DMS114 treated with DMSO at 0.1 percent for 48 hours (cell line): Measurements from ENCODE around the gene LAMA1.

Experiments used
- DNase-seq: peaks from one replicate; lab custom pipeline; 2025; ENCODE audit not compliant: unreplicated experiment; lab: John Stamatoyannopoulos, UW

Gene LAMA1

DNA sequence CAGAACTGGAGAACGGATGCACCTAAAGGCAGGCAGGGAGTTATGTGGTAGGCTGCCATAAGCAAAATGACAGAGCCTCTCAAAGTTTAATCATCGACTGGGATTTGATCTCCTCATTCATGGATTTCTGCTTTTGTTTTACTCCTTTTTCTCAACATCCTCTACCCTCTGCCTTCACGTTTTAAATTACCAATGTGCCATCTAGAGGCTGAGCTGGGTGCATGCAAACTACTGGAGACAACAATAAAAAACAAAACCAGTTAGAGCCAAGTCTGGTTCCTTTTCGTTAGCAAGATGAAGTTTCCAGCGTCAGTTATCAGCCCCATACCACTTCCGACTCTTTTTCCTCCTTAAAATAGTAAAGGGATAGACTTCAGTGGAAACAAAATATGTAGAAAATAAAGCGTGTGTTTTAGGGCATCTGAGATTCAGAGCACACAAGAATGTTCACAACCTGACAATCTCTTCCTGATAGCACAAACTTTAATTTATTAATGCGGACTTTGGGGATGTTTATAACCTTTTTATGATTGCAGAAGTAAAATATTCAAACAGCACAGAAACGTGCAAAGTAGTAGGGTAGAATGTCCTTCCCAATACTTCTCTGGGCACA lies 117.0 kb downstream of the LAMA1 start:
- peak; percentile 30 for DNase-seq

DNA sequence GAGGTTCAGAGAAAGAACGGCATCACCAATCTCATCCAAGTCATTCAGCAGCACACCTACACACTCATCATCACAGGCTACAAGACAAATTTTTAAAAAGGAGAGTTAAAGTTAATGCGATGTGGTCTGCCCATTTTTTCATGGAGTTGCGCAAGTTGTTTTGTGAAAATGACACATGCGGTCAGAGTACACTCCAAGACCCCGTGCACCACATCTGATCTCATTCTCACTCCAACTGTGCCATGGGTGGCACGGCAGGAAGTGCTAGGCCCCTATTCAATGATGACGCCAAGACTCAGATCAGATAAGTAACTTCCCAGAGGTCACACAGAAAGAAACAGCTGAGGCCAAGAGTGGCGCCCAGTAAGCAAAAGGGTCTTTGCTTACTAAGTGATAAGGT lies 119.8 kb downstream of the LAMA1 start:
- no peak for DNase-seq

DNA sequence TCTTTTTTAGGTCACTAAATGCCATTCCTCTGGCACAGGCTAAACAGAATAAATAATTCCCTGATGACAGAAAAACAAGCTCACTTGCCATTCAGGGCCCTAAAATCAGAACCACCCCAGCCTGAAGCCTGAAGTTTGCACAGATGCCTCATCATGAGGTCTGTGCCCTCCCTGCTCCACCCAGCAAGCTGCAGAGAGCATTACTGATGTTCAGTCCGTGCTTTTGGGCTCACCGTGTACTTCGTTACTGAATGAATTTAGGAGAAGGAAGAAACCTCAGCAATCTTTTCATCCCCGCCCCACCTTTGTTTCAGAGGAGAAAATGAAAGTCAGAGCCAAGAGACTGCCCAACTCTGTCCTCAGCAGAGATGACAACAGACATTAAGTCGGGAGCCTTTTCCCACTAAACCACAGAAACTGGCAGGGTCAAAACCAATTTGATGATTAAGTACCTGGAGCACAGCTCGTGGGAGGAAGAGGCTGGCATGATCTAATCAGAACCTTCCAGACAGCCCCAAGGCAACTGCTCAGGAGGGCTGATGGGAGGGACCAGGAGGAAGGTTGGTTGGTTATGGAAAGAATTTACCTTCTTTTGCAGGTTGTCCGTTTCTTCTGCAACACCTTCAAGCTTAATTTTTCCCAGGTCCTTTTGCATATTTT lies 122.7 kb downstream of the LAMA1 start:
- DNase-seq = no peak

DNA sequence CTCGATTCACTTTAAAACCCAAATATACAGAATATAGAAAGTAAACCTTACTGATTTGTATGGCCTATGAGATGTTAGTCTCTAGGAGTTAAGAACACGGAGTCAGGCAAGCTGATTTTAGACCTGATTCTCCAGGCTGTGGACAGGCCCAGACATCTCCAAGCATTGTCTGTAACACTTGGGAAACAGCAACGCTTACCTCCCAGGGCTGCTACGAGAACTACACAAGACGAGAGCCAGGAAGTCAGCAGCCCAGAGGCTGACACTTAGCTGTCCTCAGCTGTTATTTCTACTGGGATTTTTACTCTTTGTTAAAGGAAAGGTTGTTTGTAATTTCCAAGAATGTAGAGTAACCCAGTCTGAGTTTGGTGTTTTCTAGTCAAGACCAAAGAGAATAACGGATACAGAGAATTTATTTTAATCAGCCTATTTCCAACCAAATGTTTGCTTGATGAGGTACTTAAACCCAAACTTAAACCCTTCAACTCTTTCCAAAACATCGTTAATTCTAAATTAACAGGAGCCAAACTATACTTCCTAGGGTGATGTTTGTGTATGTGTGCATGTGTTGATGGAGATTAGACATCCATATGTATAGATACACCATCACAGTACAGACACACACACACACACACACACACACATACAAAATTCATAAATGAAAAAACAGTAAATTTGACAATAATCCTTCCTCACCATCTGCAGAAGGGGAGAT lies 123.4 kb downstream of the LAMA1 start:
- DNase-seq = no peak

DNA sequence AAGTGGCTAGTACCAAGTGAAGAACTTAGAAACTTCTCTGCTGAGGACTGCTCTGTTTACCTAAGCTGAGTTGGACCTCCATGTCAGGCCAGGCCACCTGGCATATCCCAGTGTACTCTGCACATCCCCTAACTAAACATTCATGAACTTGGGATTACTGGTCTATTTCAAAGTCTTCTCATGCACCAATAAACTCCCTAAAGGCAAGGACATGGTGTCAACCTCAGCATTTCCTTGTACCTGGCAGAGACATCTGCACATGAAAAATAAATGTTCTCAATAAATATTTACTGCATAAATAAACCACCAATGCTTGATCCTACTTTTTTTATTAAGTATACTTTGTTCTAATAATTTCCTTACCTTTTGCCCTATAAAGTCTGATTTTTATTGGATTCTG lies 124.8 kb downstream of the LAMA1 start:
- DNase-seq = no peak

DNA sequence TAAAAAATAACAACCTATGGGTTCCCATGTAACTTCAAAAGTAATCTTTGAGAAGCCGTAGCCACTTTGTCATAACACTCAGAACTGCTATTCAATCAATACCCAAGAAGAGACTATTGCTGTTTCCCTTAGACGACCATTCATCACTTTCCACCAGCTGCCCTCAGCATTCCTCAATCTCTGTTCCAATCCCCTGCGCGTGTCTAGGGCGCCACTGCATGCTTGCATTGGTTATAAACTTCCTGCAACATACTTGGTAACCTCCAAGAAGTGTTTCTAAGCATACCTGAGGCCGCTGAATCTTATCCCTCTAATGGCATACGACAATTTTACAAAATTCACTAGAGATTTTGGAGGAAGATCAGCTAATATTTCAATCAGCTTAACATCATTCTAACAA lies 134.2 kb downstream of the LAMA1 start:
- DNase-seq = no peak

DNA sequence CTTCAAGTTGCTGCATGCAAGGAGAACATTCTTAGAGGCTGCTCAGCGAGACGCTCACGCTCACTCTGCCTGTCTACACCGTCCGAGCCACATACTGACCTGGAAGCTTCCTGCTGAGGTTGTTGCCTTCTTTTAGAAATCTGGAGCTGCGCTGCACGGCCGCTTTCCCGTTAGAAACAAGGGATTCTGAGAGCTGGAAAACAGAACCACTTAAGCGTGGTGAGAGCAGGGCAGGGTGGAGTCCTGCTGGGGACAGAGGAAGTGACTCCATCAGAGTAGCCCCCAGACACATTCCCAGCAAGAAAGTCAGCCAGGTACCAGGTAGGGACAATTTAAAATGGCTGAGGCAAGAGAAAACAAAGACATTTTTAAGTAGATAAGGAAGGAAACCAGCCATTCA lies 135.2 kb downstream of the LAMA1 start:
- DNase-seq = no peak

DNA sequence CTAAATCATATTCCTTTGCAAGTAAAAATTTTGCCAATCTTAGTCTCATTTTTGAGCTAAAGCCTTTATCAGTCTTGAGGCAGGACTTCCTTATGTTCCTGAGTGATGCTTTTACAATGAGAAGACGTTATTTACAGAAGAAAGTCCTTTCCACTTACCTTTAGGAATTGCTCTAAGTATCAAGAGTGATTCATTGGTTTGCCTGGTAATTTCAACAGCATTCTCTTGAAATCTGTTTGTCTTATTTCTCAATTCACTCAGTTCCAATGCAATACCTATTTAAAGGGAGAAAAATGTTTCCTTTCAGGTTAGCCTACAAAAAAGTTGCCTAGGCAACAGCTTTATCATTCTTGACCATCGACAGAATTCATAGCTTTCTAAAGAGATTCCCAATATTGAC lies 137.2 kb downstream of the LAMA1 start:
- no peak for DNase-seq

DNA sequence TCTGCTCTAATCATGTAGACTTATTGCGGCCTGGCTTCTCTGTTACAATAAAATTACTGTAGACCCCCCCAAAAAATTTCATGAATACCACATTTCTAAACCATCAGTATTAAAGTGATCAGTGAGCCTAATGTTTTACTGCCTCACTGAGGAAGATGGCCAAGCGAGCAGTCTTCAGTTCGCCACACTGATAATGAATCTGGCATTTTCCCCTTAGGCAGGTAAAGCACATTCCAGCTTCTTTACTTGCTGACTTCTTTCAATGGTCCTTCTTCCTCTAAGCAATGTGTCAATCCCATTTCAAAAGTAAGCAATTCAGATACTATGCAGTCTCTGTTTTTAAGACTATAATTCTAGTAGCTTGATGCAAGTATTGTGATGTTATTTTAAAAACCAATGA lies 137.6 kb downstream of the LAMA1 start:
- DNase-seq = no peak

DNA sequence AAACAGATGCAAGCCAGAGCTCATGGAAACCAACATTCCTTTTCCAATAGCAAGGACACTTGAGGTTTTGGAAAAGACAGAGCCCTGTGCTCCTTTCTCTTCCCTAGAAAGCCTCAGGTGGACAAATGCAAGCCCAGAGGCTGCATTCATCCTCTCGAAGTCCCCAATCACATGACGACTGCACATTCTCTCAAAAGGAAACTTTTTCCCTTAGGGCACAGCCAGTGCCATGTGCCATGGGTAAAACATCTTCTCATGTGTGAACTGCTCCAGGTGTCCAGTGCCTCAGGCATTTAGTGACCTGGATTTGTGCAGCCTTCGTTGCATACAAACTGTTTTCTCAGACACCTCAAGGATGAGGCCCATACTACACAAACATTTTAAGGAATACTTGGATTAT lies 140.7 kb downstream of the LAMA1 start:
- DNase-seq = no peak

DNA sequence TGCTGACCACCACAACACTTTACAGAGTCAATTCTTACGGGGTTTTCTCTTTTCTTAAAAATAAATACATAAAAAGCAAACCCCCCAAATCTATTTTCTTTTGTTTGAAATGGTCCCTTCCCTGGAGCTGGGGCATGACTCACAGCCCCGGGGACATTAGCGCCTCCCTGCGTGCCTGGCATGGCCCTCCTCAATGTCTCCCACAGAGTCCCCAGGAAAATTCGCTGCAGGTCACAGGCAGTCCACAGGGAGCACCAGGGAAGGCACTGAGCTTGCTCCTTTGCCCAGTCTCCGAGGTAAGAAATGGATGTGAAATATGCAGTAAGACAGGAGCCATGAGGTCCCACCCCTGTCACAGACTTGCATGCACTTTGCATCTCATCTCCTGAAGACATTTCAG lies 142.5 kb downstream of the LAMA1 start:
- DNase-seq = no peak

DNA sequence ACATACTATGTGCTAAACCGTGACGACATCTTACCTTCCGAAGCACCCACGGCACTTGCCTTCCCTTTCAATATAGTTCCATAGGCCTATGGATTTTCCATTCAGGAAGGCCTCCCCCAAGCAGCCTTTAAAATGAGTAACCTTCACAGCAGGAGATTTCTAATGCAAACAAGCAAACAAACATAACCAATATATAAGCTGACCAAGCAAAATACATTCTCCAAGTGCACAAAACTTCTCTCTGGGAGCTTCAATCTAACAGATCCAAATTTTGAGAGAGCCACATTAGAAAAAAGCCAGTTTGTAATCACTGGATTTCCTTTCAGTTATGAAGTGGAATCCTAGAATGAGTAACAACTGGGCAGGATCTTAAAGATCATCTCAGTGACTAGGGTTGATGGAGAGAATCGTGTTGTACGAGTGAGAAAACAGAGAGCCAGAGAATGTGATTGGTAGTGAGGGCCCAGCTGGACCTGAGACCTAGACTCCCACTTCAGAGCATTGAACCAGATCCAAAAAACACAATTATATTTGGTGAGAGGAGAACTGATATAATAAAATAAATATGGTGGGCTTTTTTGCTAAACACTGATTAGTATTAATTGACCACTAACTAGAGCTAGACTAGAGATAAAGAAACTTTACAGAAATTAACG lies 145.6 kb downstream of the LAMA1 start:
- no peak for DNase-seq

DNA sequence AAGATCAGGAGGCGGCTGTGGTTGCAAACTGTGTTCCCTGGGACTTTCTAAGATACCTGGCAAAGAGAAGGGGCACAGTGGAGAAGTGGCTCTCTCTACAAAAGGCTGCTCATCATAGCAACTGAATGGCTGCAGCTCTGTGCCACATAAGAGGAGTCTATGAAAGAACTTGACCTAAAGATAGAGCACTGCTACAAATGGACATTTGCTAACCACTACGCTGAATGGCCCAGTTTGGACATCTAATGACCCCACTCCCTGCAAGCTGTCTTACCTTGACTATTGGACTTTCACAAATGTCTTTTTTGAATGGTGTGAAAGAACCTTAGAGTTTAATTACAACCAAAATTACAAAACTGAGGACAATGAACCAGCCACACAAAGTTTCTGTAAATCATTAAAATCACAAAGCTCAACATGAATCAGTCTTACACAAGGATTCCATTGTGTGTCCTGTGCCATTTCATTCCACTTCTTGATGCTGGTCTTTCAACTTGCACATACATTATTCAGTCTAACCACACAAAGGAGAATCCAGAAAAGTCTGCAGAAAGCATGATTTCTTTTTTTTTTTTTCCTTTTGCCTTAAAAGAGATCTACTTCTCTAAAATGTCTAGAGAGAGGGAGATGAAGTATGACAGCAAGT lies 154.0 kb downstream of the LAMA1 start:
- no peak for DNase-seq

DNA sequence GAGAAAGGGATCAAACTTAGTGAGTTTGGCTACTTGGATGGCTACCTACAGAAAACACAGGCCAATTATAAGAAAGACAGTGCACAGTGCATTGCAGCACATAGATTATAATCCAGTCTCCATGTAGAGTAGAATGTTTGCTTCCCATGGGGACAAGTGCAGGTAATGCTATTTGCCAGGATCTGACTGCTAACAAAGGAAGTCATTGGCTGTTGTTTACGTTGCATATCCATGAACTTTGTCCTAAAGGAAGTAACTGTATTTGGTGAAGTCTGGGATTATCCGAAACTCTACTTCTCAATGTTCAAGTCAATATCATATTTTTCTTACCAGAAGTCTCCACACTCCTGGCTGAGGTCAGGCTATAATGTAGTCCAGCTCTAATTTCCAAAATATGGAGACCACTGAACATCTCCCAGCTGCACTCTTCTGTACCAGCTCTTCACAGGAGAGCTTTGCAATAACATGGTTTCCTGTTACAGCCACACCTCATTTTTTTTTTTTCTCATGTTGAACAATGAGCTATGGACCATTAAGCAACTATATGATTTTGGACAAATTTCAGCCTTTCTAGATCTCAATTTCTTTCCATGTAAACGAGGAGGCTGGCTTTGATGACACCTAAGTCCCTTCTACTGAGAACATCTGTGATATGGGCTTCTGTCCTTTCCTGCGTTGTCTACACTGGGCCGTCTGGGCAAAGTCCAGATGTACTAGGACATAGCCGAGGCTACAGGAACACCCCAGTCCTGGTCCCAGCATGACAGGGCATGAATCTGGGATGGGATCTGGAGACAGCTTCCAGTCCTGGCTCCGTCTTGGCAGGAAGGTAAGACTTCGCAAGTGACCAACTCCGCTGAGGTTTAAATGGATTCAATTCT lies 154.8 kb downstream of the LAMA1 start:
- no peak for DNase-seq

DNA sequence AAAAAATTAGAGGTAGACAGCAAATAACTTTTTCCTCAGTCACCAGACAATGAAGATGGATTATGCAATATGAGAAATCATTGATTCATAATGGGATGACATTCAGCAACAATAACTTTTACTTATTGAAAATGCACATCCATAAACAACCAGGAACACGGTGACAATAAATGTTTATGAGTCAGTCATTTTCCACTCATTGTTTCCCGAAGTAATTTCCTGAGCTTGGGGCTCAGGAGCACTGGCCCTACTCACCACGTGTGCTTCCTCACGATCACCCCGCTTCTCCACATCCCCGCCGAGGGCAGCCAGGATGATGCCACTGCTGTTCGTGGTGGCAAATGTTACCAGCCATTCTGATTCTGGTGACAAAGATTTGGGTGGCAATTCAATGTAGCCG lies 156.3 kb downstream of the LAMA1 start:
- no peak for DNase-seq

DNA sequence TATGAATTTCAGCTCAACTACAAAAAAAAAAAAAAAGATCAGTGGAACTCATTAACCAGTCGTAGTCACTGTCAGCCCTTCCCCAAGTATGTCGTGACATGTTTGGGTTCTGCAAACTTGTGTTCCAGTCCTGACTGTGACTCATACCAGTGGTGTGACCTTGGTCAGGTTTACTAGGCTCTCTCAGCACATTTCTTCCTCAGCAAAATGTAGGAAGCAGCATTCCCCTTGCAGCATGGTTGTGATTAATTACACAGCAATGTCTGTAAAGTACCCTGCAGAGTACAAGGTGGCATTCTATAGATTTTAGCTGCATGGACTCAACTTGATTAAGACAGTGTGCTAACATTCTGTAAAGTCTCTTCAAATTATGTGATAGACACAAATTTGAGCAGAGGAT lies 156.9 kb downstream of the LAMA1 start:
- no peak for DNase-seq

DNA sequence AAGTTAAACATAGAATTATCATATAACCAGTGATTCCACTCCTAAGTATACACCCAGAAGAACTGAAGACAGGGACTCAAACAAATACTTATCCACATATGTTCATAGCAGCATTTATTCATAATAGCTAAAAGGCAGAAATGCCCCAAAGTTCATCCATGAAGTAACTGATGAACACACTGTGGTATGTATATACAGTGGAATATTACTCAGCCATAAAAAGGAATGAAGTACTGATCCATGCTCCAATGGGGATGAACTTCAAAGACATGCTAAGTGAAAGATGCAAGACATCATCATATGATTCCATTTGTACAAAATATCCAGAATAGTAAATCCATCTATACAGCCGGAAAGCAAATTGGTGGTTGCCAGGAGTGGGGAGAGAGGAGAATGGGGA lies 157.5 kb downstream of the LAMA1 start:
- no peak for DNase-seq

DNA sequence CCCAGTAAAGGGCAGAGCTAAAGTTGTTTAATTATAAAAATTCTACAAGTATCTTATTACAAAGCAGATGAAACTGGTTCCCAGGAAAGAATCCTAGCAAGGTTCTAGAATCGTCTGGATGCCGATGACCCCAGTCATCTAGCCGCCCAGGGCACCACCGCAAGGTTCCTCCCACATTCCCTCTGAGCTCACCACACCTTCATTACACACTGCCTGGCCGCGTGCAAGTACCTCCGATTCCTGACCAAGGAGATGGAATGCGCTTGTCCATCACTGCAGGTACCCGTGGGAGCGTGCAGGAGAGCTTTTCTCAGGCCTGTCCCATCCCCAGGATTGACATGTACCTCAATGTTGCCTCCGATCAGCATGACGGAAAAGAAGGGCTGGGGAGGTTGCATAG lies 158.5 kb downstream of the LAMA1 start:
- no peak for DNase-seq

DNA sequence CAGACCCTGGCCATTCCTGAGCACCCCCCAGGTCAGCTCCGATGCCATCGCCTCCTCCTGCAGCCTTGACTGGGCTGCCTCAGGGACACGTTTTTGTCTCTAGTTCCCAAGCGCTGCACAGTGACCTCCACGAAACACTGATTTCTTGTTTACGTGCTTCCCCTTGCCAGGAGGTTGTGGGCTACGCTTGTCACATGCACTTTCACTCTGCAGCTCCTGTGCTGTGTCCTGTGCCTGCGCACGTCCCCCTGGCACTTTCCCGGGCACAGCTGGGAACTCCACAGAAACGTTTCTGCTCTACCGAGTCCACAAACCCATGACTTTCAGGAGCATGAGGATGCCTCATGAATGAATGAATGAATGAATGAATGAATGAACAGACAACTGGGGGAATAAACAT lies 160.6 kb downstream of the LAMA1 start:
- no peak for DNase-seq

DNA sequence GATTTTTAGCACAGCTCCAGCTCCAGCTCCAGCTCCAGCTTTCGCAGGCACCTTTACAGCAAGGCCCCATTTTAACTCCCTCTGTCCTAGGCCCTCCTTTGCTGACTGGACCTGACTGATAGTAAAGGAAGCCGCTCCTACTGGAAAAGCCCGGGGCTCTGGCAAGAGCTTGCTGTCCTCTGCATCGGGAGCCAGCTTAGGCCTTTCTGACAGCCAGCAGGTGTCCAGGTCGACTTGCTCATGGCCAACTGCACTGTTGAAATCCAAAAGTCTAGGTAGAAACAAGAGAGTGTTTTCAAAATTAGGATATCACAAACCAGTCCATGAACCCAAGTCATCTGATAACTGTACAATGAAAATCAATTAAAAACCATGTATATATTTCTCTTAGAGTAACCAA lies 161.1 kb downstream of the LAMA1 start:
- DNase-seq = no peak

DNA sequence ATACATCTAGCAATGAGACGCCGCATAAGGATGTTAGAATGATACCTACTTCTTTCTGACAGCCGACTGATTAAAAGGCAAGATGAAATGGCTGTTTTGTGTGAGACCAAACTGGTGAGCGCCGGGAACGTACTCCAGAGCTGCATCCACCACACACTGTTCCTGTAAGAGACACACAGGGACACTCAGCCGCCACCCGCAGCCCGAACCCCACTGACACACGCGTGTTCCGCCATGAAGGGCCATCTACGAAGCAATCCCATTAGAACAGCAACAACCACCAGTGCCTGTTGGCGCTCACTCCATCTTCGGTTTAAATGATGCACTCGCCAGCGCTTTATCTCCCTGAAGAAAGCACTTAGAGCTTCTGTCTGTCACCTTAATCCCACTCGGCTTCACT lies 162.3 kb downstream of the LAMA1 start:
- no peak for DNase-seq
